GM18951 (cell line): Measurements from ENCODE around the gene FXYD1.
"Not testable (repeated sequence)": the region's sequence is repeated elsewhere in the genome, so short reads cannot be mapped to it uniquely, and the experiment has no call there.

ENCODE experiments used
- POLR2A ChIP-seq: IDR thresholded peaks from 4 replicates; pipeline ENCODE4 v1.6.1; 2011; ENCODE audit warnings: mild to moderate bottlenecking; ENCODE audit not compliant: insufficient read length, insufficient read depth; ENCODE audit errors: extremely low read depth
- in situ Hi-C: fragments of 300-500 bp; cut with MboI; formaldehyde crosslinking; loops from one replicate; pipeline ENCODE4 v1.12.0; 2022; ENCODE audit warnings: low sequenced_read_pairs, mixed read lengths, inconsistent platforms; ENCODE audit not compliant: unreplicated experiment

FXYD1 gene

DNA sequence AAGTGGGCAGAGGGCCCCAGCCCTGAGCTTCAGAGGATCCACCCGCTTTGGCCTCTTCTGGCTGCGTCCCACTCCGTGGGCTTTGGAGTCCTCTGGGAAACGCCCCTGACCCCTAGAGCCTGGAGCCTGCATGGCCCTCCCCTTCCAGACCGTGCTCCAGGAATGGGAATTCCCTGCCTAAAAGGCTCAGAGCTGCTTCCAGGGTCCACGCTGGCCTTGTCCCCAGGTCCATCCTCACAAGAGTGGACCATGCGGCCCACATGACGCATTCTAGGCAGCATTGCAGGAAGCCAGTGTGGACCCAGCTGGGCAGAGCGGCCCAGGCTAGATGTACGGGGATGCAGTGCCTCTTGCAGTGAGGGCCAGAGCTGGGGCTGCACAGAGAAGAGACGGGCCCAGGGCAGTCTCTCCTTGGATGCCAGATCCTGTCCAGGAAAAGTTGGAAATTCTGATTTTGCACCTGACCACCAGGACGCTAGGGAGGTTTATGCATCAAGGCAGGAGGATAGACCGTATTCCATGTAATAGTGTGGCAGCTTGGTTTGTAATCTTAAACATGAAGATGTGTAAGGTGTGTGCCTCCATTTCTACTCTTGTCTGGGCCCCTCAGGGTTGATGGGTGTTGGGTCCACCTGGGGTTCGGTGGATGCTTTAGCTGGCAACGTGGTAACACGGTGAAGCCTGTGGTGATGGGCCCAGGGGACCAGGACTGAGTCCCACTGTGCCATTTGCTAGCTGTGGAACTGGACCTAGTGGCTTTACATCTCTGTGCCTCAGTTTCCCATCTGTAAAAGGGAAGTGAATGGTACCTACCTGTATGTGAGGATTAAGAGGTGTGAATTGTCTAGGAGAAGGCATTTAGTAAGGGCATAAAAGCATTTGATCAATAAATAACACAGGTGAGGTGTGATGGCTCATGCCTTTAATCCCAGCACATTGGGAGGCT lies 37.8 kb upstream of the FXYD1 start:
- in situ Hi-C loops: no loop called here
- no peak for TF ChIP-seq POLR2A

DNA sequence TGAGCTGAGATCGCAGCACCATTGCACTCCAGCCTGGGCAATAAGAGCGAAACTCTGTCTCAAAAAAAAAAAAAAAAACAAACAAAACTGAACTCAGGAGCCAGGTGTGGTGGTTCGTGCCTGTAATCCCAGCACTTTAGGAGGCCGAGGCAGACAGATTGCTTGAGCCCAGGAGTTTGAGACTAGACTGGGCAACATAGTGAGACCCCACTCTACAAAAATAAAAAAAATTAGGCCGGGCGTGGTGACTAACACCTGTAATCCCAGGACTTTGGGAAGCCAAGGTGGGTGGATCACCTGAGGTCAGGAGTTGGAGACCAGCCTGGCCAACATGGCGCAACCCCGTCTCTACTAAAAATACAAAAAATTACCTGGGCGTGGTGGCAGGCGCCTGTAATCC lies 36.7 kb upstream of the FXYD1 start:
- in situ Hi-C loops: not testable (repeated sequence)

DNA sequence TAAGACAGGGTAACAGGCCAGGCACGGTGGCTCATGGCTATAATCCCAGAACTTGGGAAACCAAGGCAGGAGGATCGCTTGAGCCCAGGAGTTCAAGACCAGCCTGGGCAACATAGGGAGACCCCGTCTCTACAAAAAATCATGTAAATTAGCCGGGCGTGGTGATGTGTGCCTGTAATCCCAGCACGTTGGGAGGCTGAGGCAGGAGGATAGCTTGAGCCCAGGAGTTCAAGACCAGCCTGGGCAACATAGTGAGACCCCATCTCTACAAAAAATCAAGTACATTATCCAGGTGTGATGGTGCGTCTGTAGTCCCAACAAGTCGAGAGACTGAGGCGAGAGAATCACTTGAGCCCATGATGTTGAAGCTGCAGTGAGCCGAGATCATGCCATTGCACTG lies 35.0 kb upstream of the FXYD1 start:
- in situ Hi-C loops: not testable (repeated sequence)

DNA sequence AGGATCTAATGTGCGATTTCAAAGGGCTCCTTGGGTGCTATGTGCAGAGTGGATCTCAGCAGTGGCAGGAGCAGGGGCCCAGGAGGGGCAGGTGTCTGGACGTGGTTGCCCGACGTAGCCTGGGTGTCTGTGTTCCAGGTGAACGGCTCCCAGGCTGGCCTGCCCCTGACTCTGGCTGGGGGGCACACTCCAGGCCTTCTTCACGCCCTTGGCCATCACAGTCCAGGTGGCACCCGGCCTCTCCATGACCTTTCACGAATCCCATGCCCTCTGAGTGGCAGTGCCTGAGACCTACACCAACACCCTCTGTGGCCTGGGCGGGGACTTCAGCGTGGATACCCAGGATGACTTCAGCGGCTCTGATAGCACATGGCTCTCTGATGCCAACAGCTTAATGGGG lies 34.3 kb upstream of the FXYD1 start:
- in situ Hi-C loops: no loop called here
- TF ChIP-seq POLR2A: no peak

DNA sequence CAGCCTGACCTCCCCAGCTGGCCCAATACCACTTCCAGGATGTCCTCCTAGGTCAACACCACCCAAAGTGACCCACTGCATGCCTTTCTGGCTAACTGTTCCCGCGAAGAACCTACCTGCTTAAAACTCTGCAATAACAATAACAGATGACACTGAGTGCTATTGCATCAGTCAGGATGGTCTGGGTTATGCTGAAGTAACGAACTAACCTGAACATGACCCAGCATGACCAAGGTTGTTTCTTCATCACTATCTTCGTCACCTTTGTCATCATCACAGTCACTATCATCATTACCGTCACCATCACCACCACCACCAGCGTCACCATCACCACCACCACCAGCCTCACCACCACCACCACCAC lies 33.6 kb upstream of the FXYD1 start:
- TF ChIP-seq POLR2A: no peak
- in situ Hi-C loops: no loop called here

DNA sequence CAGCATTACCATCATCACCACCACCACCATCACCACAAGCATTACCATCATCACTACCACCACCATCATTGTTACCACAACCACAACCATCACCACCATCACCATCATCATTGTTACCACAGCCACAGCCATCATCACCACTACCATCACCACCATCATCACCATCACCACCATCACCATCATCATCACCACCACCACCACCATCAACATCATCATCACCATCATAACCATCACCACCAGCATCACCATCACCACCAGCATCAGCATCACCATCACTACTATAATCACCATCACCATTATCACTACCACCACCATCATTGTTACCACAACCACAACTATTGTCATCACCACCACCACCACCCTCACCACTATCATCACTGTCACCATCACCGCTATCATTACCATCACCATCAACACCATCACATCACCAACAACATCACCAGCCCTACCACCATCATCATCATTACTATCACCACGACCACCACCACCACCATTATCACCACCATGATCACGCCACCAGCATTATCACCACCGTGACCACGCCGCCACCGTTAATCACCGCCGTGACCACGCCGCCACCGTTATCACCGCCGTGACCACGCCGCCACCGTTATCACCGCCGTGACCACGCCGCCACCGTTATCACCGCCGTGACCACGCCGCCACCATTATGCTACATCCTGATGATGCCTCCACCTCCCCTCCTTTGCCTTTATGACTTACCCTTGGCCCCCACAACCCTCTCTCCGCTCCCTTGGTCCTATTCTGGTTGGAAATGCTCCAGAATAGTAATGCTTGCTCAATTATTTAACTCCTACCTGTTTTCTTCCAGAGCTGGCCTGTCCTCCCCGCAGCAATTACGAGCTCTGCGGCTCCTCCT lies 33.0 kb upstream of the FXYD1 start:
- TF ChIP-seq POLR2A: no peak
- in situ Hi-C loops: no loop called here

DNA sequence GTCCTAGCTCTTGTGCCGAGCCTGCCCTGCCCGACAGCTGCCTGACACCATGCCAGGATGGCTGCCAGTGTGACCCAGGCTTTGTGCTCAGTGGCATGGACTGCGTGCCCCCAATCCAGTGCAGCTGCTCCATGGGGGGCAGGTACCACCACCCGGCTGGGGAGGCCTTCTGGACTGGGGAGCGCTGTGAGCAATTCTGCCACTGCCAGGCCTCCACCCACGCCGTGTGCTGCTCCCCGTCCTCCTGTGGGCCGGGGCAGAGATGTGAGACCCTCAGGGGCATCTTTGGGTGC lies 32.4 kb upstream of the FXYD1 start:
- in situ Hi-C loops: no loop called here
- no peak for TF ChIP-seq POLR2A

DNA sequence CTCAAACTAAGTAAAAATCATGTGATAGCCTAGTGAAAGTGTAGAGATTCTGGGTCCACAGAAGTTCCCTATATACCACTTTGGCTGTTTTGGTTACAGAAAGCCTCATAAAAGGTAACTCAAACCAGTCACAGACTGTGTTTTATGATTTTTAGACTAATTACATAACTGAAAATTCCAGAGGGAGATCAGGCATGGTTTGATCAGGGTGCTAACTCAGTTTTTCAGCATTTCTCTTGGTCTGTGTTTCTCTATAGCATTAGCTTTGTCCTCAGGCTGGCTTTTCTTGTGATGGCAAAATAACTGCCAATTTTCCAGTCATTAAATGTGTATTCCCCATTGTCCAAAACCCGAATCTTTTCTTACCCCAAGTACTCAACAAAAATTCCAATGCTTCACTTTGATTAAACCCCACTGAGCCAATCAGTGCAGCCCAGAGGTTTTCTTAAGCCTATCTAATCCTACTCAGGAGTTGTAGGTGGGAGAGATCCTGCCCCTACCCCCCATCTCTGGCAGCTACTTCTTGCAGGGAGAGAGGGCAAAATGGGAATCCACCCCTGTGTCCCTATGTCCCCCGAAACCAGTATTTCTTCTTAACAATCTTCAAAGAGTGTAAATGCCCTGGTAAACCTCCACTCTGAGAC lies 31.6 kb upstream of the FXYD1 start:
- in situ Hi-C loops: no loop called here
- no peak for TF ChIP-seq POLR2A

DNA sequence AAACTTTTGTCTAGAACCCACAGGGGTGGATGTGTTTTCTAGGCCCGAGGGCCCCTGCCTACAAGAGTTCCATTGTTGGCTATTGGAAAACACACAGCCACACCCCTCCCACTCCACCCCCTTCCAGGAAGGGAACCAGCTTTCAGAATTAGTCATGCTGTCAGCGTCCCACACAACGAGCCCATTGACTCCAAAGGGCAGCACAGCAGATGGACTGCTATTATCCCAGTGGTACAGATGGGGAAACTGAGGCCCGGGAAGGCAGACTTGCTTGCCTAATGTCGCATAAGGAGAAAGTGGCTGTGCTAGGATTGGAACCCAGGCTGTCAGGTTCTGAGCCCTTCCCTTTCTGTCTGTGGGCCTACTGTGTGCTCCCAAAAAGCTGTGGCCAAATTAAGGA lies 31.1 kb upstream of the FXYD1 start:
- TF ChIP-seq POLR2A: no peak
- in situ Hi-C loops: no loop called here

DNA sequence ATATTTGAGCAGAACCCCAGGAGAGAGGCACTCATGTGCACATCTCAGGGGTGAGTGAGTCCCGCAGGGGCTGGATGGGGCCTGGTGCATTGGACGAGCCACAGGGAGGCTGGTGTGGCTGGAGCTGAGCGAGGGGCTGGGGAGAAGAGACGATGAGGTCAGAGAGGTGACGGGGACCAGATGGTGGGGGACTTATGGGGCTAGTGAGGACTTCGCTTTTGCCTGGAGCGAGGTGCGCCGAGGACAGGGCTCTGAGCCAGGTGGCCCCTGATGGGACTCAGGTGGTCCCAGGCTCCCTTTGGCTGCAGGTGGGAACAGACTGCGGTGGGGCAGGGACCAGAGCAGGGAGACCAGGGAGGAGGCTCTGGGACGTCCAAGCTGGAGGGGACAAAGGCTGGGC lies 29.9 kb upstream of the FXYD1 start:
- TF ChIP-seq POLR2A: no peak
- in situ Hi-C loops: no loop called here

DNA sequence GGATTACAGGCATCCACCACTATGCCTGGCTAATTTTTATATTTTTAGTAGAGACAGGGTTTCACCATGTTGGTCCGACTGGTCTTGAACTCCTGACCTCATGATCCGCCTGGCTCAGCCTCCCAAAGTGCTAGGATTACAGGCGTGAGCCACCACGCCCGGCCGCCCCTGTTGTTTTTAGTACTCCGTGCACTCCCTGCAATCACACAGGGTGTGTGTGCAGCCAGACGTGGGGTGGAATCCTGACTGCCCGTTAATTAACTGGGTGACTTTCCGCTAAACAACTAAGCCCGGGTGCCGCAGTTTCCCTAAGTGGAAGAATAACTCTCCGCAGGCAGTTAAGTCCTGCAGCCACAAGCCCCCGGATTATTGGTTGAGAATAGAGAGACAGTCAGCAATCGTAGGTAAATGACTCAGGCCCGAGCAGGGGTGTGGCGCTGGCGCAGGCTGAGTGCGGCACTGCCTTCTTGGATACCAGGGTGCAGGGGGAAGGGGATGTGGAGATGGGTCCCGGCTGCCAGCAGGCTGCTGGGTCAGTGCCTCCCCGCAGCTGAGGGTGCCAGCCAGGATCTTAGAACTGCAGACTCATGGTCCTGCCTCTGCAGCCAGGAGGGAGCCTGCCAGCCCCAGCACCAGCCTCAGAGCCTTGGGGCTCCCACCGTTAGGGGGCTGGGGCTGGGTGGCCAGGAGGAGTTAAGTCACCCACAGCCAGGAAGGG lies 29.1 kb upstream of the FXYD1 start:
- in situ Hi-C loops: no loop called here
- no peak for TF ChIP-seq POLR2A

DNA sequence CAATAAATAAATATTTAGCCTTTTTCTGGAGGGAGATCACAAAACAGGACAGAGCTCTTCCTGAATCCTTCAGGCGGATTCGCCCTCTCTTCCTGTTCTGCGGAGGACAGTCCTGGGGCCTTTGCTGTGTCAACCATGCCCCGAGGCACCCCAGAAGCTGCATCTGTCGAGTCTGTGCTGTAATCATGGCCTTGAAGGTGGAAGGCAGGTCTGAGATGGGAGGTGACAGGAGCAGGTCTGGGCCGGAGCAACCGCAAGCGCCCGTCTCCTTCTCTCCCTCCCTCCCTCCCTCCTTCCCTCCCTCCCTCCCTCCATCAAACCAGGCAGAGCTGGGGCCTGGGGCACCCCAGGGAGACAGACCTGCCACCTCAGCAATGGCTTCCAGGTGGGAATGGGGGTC lies 27.6 kb upstream of the FXYD1 start:
- in situ Hi-C loops: no loop called here
- no peak for TF ChIP-seq POLR2A

DNA sequence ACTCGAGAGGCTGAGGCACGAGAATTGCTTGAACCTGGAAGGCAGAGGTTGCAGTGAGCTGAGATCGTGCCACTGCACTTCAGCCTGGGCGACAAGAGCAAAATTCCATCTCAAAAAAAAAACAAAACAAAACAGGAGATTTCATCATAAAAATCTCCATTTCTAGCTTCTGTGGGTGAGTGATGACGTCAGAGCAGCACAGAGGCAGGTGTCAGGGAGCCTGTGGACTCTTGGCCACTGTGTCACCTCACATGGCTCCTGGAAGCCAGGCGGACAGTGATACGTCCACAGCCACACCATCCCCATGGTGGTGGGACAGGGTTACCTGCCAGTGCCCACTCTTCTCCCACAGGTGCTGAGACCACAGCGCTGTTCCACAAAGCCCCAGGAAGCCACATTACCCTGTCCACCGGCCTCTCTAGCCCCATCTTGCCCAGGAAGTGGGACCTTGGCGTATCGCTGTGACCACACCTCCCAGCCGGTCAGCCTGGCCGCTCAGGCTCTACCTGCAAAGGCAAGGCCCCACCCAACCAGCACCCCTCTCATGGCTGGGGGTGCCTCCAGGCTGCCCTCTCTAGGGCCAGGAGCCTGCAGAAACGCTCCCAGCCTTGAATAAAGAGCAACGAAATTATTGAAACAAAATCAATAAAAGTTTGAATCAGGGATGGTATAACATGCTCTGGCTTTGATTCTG lies 25.5 kb upstream of the FXYD1 start:
- in situ Hi-C loops: no loop called here

More for the DNA sequence above, 25.5 kb upstream of the FXYD1 start:
- TF ChIP-seq POLR2A: no peak
